SK-N-MC (cell line): ENCODE data around the gene ANKDD1A.

Experiments used
- EZH2 ChIP-seq: fragments of 200-600 bp; sonication (generic); IDR thresholded peaks from one replicate; pipeline ENCODE4 v1.6.1; 2017; ENCODE audit warnings: antibody characterized with exemption
- FOXP2 ChIP-seq: optimal IDR thresholded peaks from 2 replicates; pipeline ENCODE3; 2011; ENCODE audit warnings: mild to moderate bottlenecking, moderate library complexity; ENCODE audit not compliant: insufficient read depth; ENCODE audit errors: extremely low read length, control extremely low read depth
- POLR2AphosphoS5 ChIP-seq: IDR thresholded peaks from 2 replicates; pipeline ENCODE4 v1.6.1; 2012; ENCODE audit warnings: mild to moderate bottlenecking, low read depth, low read length, borderline replicate concordance

DNA sequence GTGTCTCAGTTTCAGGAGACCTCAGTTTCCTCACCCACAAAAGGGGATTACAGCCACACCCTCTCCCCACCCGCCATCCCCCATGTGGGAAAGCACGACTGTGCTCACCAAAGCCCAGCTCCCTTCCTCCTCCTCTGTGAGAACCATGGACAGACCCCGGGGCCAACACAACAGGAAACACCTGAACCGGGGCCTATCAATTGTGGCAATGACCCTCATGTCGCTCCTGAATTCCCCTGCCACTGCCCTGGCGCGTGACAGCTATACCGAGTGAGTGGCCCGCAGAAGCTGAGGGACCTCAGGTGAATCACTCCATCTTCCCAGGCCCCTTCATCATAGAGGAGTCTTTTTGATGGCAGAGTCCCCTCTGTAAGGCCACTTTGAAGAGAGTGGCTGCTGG is 41.3 kb upstream of the ANKDD1A start:
- TF ChIP-seq POLR2AphosphoS5 (no peak), EZH2 (no peak), FOXP2 (no peak)
